ENCODE results near the gene MIXL1. TPM values are rescaled to one million over a fixed set of nuclear protein-coding genes. Genes with fewer than 3 reads are reported as not detected.
A peak's percentile ranks its signal among the peaks of the same experiment; 100 is the strongest.

Gene MIXL1
- total and polyA plus RNA-seq, 2 of the 13 experiments (the other 11 are each of a cell fraction or from before 2014, with no cell fraction given) = 7.6 to 18.5 TPM

GRCh38 chr1:226223157-226223785 lies at the start of gene MIXL1 (continued):
- TF ChIP-seq ZNF318 (CRISPR knock-in tag; IDR thresholded peaks at IDR 0.05) = no peak
- no peak for TF ChIP-seq AHR (CRISPR knock-in tag; IDR thresholded peaks at IDR 0.05)
- no peak for TF ChIP-seq TOE1 (CRISPR knock-in tag; IDR thresholded peaks at IDR 0.05)
- peak; percentile 78 for TF ChIP-seq MED1 (CRISPR knock-in tag; IDR thresholded peaks at IDR 0.05)
- no peak for TF ChIP-seq ZNF136 (CRISPR knock-in tag; IDR thresholded peaks at IDR 0.05; ENCODE audit: low read depth)
- no peak for TF ChIP-seq KLF15 (CRISPR knock-in tag; IDR thresholded peaks at IDR 0.05; ENCODE audit: borderline replicate concordance)
- no peak for TF ChIP-seq ATF6 (CRISPR knock-in tag; conservative IDR thresholded peaks at IDR 0.05)
- no peak for TF ChIP-seq GPBP1L1 (CRISPR knock-in tag; IDR thresholded peaks at IDR 0.05)
- TF ChIP-seq, protein P1, sequence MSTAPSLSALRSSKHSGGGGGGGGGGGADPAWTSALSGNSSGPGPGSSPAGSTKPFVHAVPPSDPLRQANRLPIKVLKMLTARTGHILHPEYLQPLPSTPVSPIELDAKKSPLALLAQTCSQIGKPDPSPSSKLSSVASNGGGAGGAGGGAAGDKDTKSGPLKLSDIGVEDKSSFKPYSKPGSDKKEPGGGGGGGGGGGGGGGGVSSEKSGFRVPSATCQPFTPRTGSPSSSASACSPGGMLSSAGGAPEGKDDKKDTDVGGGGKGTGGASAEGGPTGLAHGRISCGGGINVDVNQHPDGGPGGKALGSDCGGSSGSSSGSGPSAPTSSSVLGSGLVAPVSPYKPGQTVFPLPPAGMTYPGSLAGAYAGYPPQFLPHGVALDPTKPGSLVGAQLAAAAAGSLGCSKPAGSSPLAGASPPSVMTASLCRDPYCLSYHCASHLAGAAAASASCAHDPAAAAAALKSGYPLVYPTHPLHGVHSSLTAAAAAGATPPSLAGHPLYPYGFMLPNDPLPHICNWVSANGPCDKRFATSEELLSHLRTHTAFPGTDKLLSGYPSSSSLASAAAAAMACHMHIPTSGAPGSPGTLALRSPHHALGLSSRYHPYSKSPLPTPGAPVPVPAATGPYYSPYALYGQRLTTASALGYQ (CRISPR knock-in tag; IDR thresholded peaks at IDR 0.05) = peak; percentile 81; the same call in 1 of the 2 replicates
- TF ChIP-seq, protein P2, sequence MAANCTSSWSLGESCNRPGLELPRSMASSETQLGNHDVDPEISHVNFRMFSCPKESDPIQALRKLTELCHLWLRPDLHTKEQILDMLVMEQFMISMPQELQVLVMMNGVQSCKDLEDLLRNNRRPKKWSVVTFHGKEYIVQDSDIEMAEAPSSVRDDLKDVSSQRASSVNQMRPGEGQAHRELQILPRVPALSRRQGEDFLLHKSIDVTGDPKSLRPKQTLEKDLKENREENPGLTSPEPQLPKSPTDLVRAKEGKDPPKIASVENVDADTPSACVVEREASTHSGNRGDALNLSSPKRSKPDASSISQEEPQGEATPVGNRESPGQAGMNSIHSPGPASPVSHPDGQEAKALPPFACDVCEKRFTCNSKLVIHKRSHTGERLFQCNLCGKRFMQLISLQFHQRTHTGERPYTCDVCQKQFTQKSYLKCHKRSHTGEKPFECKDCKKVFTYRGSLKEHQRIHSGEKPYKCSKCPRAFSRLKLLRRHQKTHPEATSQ (CRISPR knock-in tag; IDR thresholded peaks at IDR 0.05; ENCODE audit: borderline replicate concordance) = no peak
- TF ChIP-seq ZSCAN21 (CRISPR knock-in tag; IDR thresholded peaks at IDR 0.05; ENCODE audit: borderline replicate concordance) = no peak
